Gastrocnemius medialis (tissue), 4 donors: ENCODE results near the gene STX3.

Experiments
- POLR2A ChIP-seq, 2 donors: fragments of 450-650 bp; IDR thresholded peaks; one replicate each; pipeline ENCODE4 v1.6.1; 2017; ENCODE audit warnings: antibody characterized with exemption in 2 of 2, mild to moderate bottlenecking in 2 of 2, moderate library complexity in 2 of 2
- TF ChIP-seq, protein P1 (sequence below), 5 experiments: fragments of 450-650 bp in 3 of 5; fragments of 200-600 bp in 2 of 5; sonication (generic) in 2 of 5; IDR thresholded peaks in 4 of 5; conservative IDR thresholded peaks in 1 of 5; 1 replicate in 4 of 5; 2 replicates in 1 of 5; pipeline ENCODE4 v1.5.1; 2016 to 2019; ENCODE audit warnings: antibody characterized with exemption in 5 of 5, mild to moderate bottlenecking in 3 of 5, moderate library complexity in 3 of 5

DNA sequence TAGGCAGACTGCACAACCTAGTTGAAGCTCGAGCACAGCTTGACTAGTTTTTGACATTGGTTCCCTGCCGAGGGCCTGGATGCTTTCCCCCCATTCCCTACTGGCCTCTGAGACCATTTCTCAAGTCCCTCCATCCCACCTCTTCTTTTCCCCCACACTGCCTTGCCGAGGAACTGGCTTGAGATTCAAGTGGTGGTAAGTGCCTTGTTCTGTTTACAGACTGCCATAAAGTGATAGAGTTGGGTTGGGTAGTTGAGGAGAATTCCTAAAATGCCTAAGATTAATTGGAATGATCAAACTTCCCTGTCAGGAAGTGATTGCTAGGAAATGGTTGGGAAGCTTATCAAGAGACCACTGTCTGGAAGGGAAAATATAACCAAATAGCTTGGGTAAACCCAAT is 39.2 kb downstream of the STX3 start:
- TF ChIP-seq, protein P1, sequence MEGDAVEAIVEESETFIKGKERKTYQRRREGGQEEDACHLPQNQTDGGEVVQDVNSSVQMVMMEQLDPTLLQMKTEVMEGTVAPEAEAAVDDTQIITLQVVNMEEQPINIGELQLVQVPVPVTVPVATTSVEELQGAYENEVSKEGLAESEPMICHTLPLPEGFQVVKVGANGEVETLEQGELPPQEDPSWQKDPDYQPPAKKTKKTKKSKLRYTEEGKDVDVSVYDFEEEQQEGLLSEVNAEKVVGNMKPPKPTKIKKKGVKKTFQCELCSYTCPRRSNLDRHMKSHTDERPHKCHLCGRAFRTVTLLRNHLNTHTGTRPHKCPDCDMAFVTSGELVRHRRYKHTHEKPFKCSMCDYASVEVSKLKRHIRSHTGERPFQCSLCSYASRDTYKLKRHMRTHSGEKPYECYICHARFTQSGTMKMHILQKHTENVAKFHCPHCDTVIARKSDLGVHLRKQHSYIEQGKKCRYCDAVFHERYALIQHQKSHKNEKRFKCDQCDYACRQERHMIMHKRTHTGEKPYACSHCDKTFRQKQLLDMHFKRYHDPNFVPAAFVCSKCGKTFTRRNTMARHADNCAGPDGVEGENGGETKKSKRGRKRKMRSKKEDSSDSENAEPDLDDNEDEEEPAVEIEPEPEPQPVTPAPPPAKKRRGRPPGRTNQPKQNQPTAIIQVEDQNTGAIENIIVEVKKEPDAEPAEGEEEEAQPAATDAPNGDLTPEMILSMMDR (IDR thresholded peaks at IDR 0.05 in 4 of 5, conservative IDR thresholded peaks at IDR 0.05 in 1 of 5): no peak
- TF ChIP-seq POLR2A (IDR thresholded peaks at IDR 0.05): no peak
